GM19099 (cell line): ENCODE results near the gene C5AR1.

Experiments used
- POLR2A ChIP-seq: IDR thresholded peaks from 3 replicates; pipeline ENCODE4 v1.6.1; 2011; ENCODE audit warnings: low read depth; ENCODE audit not compliant: insufficient read length; ENCODE audit errors: extremely low read depth

C5AR1 gene

GRCh38 chr19:47309608-47310007 is at the start of gene C5AR1:
Gene C5AR1, plus strand, starts transcription at chr19:47309861. Its CDS starts 35 bp downstream, at chr19:47309896.
- no peak for TF ChIP-seq POLR2A

- no peak for TF ChIP-seq POLR2A
These were observed 49.2 kb upstream of the C5AR1 start for GRCh38 chr19:47260476-47260875.

GRCh38 chr19:47264629-47265028 is 45.0 kb upstream of the C5AR1 start:
- no peak for TF ChIP-seq POLR2A

- no peak for TF ChIP-seq POLR2A
These were observed 43.2 kb upstream of the C5AR1 start for GRCh38 chr19:47266401-47266941.

GRCh38 chr19:47267350-47267759 is 42.3 kb upstream of the C5AR1 start:
- no peak for TF ChIP-seq POLR2A

- TF ChIP-seq POLR2A: no peak
These were observed 41.6 kb upstream of the C5AR1 start for GRCh38 chr19:47268028-47268427.

- TF ChIP-seq POLR2A: no peak
These were observed 40.1 kb upstream of the C5AR1 start for GRCh38 chr19:47269596-47269995.

- no peak for TF ChIP-seq POLR2A
These were observed 39.3 kb upstream of the C5AR1 start for GRCh38 chr19:47270408-47270807.

- no peak for TF ChIP-seq POLR2A
These were observed 37.7 kb upstream of the C5AR1 start for GRCh38 chr19:47271949-47272348.

- no peak for TF ChIP-seq POLR2A
These were observed 37.0 kb upstream of the C5AR1 start for GRCh38 chr19:47272448-47273312.

GRCh38 chr19:47273313-47274070 is 36.2 kb upstream of the C5AR1 start:
- peak; percentile 78 for TF ChIP-seq POLR2A

- TF ChIP-seq POLR2A: peak; percentile 63
These were observed 35.4 kb upstream of the C5AR1 start, which contains the start of gene INAFM1 for GRCh38 chr19:47274071-47274890. Gene INAFM1, plus strand, starts transcription at chr19:47274885. Its CDS starts 35 bp downstream, at chr19:47274920.

- no peak for TF ChIP-seq POLR2A
These were observed 34.5 kb upstream of the C5AR1 start for GRCh38 chr19:47274891-47275761.
